Heart left ventricle (tissue), 16 donors: ENCODE results near the gene MAP3K5. TPM values are rescaled to one million over a fixed set of nuclear protein-coding genes. Genes with fewer than 3 reads are reported as not detected.

Experiments used
- ATAC-seq, 4 donors: fragments of 200-7000 bp; cut with Tn5 transposase; one replicate each; pipeline ENCODE4 v1.9.1; 2020 to 2022; ENCODE audit warnings: moderate library complexity in 4 of 4, mild to moderate bottlenecking in 3 of 4, moderate number of reproducible peaks in 1 of 4
- DNase-seq, 5 donors: peaks; one replicate each; pipeline ENCODE4 v3.0.0-alpha.2; 2020
- H3K27ac ChIP-seq, 12 donors: fragments of 200-600 bp; sonication (generic) in 4 of 12; one replicate each; pipeline versions ENCODE4 v1.5.0 to v1.8.0; 2016 to 2022; ENCODE audit warnings: mild to moderate bottlenecking in 2 of 12
- H3K27me3 ChIP-seq, 9 donors: fragments of 200-600 bp; sonication (generic) in 2 of 9; one replicate each; pipeline versions ENCODE4 v1.5.1 to v1.8.0; 2016 to 2022; ENCODE audit warnings: mild to moderate bottlenecking in 3 of 9
- H3K36me3 ChIP-seq, 9 donors: fragments of 200-600 bp; sonication (generic) in 2 of 9; one replicate each; pipeline versions ENCODE4 v1.5.0 to v1.8.0; 2018 to 2022; ENCODE audit warnings: mild to moderate bottlenecking in 2 of 9
- H3K4me1 ChIP-seq, 12 donors: fragments of 200-600 bp; sonication (generic) in 4 of 12; one replicate each; pipeline versions ENCODE4 v1.5.0 to v1.8.0; 2016 to 2022; ENCODE audit warnings: mild to moderate bottlenecking in 3 of 12
- H3K4me3 ChIP-seq, 12 donors: fragments of 200-600 bp; sonication (generic) in 4 of 12; one replicate each; pipeline versions ENCODE4 v1.5.0 to v1.8.0; 2017 to 2022; ENCODE audit warnings: mild to moderate bottlenecking in 9 of 12, moderate library complexity in 4 of 12
- H3K9me3 ChIP-seq, 12 donors: fragments of 200-600 bp; sonication (generic) in 4 of 12; one replicate each; pipeline versions ENCODE4 v1.5.0 to v1.8.0; 2016 to 2022; ENCODE audit warnings: mild to moderate bottlenecking in 1 of 12
- POLR2A ChIP-seq, 2 donors: fragments of 450-650 bp; IDR thresholded peaks; one replicate each; pipeline ENCODE4 v1.6.1; 2017; ENCODE audit warnings: antibody characterized with exemption in 2 of 2, mild to moderate bottlenecking in 2 of 2, moderate library complexity in 2 of 2
- WGBS, 4 donors: extraction: QIAGEN DNeasy Blood & Tissue Kit in 2 of 4; methylation state at CpG; one replicate each; pipeline versions ENCODE4 v1.1.5 to v1.1.7; 2013 to 2018; 5-methylcytosine and 5-hydroxymethylcytosine counted together
- intact Hi-C, 10 donors: fragments of 100-400 bp; cut with DNase I; formaldehyde crosslinking; loops; one replicate each; pipeline versions ENCODE4 v1.11.1 to v1.14.2; 2022
- polyA plus RNA-seq, 2 donors: library from polyadenylated mRNA; stranded (reverse); fragments of 200-250 nt; gene quantifications; one replicate each; pipeline ENCODE4 v1.2.3, GENCODE V29; 2013
- total RNA-seq, 9 donors: library from RNA; depleted of rRNA in 2 of 9; stranded (reverse); fragments of >200 nt in 2 of 9; fragmentation: NEBNext Ultra II Directional in 3 of 9; extraction: Animal tissue kit (Norgen Biotek cat#: 25700) in 3 of 9; gene quantifications; one replicate each; pipeline versions ENCODE4 v1.1.0 to v1.2.4, GENCODE V29; 2016 to 2023
- TF ChIP-seq, protein P1 (sequence below), 12 donors: fragments of 200-600 bp; sonication (generic) in 4 of 12; IDR thresholded peaks; one replicate each; pipeline versions ENCODE4 v1.5.0 to v1.8.0; 2018 to 2022; ENCODE audit warnings: antibody characterized with exemption in 12 of 12, mild to moderate bottlenecking in 5 of 12
- donor health status: ischemic (EF 13 %, LVEDD 7.1; RV severe dilation, severe dysfunction).
- donor health status: healthy with polysubstance abuse.
- donor health status: DM: no; HTN: yes; CAD: no.
- donor health status: DM: no; HTN: no; CAD: no.
- donor health status: ischemic (EF 25% LVEDD 6.9; RV normal size, moderate dysfunction).
- donor health status: ischemic (EF 25% LVEDD 5.7; RV mildly dilated, moderate dysfunction).
- donor health status: healthy.
- donor health status: DM: yes; HTN: yes; CAD: no.
- donor health status: ischemic (EF 35%, LVEDD 5.7; RV mildly dilated, moderate dysfunction).
- donor health status: nonischemic (EF 11% LVEDD 7.7; RV severe dilation, severe dysfunction).
- donor health status: DM: yes; HTN: yes; CAD: no.
- donor health status: PGD.
- donor health status: ischemic (EF 29% LVEDD 5.4; RV normal size, mild dysfunction).
- donor health status: nonischemic (EF 23%, LVEDD 6.1; RV moderate dilation, normal function).

MAP3K5 gene
- total and polyA plus RNA-seq, 11 donors = 7.1 to 34.1 (median 27.8) TPM

DNA sequence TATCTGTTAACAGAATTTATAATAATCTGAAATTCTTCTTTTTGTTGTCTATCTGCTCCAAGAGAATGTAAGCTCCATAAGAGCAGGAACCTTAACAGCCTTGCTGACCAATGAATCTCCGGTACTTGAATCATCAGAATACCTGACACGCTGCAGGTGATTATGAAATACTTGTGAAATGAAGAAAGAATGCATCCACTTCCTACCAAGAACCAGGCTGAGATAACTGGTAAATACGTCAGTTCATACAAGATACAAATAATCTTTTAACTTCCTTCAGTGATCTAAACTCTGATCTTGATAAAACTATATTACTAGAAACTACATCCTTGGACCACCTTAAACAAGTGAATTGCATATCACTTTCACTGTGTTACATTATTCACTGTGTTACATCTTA, 116.2 kb downstream of the MAP3K5 start:
- Histone ChIP-seq H3K27me3 (no peaks in the 10 kb centered on the region), H3K4me1 (no peaks in the 10 kb centered on the region), H3K4me3 (no peak overlapping the region), H3K27ac (no peak overlapping the region), H3K36me3 (peaks cover 0 to 8% (median 0%) of the 10 kb centered on the region in 9 donors), H3K9me3 (no peaks in the 10 kb centered on the region)
- 85 to 91% (median 88%) methylated on average over 3 of the region's 3 CpGs for WGBS, 4 donors
- no peak for TF ChIP-seq POLR2A (IDR thresholded peaks at IDR 0.05)
- TF ChIP-seq, protein P1, sequence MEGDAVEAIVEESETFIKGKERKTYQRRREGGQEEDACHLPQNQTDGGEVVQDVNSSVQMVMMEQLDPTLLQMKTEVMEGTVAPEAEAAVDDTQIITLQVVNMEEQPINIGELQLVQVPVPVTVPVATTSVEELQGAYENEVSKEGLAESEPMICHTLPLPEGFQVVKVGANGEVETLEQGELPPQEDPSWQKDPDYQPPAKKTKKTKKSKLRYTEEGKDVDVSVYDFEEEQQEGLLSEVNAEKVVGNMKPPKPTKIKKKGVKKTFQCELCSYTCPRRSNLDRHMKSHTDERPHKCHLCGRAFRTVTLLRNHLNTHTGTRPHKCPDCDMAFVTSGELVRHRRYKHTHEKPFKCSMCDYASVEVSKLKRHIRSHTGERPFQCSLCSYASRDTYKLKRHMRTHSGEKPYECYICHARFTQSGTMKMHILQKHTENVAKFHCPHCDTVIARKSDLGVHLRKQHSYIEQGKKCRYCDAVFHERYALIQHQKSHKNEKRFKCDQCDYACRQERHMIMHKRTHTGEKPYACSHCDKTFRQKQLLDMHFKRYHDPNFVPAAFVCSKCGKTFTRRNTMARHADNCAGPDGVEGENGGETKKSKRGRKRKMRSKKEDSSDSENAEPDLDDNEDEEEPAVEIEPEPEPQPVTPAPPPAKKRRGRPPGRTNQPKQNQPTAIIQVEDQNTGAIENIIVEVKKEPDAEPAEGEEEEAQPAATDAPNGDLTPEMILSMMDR (IDR thresholded peaks at IDR 0.05) = no peak
- ATAC-seq = no peak
- no peak for DNase-seq
- intact Hi-C loops = no loop called here

DNA sequence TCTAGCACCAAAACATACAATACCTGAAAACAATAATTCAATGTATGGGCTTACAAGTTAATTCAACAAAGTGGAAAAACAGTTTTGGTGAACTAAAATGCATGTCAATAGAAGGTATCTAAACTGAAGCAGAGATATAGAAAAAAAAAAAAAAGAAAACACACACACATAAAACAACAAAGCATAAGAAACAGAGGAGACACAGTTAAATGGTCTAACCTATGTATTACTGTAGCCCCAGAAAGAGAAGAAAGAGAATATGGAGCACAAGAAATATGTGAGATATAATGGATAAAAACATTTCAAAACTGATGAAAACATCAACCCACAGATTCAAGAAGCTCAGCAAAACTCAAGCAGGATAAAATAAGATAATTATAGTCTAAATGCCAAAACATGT, 118.7 kb downstream of the MAP3K5 start:
- Histone ChIP-seq H3K4me3 (no peak overlapping the region), H3K4me1 (peaks cover 0 to 10% (median 2%) of the 10 kb centered on the region in 12 donors), H3K36me3 (peaks cover 0 to 9% (median 0%) of the 10 kb centered on the region in 9 donors), H3K27ac (no peak overlapping the region), H3K27me3 (no peaks in the 10 kb centered on the region), H3K9me3 (no peaks in the 10 kb centered on the region)
- DNase-seq = no peak
- no peak for ATAC-seq
- TF ChIP-seq, protein P1 (IDR thresholded peaks at IDR 0.05) = no peak
- no peak for TF ChIP-seq POLR2A (IDR thresholded peaks at IDR 0.05)
- intact Hi-C loops = no loop called here

DNA sequence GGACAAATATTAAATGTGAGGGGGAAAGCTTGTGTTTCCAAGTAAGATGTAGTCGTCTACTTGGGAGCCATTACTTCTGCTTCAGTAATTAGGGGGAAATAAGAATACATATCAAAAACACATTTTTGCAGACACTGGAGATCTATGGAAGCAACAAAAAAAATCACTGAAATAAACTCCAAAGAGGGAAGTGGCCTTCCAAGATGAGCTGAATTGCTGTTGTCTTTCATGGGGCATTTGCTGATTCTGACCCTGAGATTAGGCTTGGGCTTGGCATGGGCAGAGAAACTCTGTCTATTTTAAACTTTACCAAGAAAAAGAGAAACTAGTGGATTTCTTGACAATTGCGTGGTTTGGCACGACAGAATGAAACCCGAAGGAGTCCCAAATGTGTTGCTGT, 120.1 kb downstream of the MAP3K5 start:
- ATAC-seq (no peak), DNase-seq (no peak)
- intact Hi-C loops = no loop called here
- H3K4me3 ChIP-seq = no peak overlapping the region
- H3K27ac ChIP-seq = no peak overlapping the region
- H3K9me3 ChIP-seq = no peaks in the 10 kb centered on the region
- TF ChIP-seq, protein P1 (IDR thresholded peaks at IDR 0.05) = no peak
- TF ChIP-seq POLR2A (IDR thresholded peaks at IDR 0.05) = no peak
- H3K4me1 ChIP-seq = peaks cover 0 to 11% (median 2%) of the 10 kb centered on the region in 12 donors
- WGBS, 4 donors = 90 to 95% (median 93%) methylated on average over 4 of the region's 4 CpGs
- H3K27me3 ChIP-seq = no peaks in the 10 kb centered on the region
- peaks cover 0 to 21% (median 10%) of the 10 kb centered on the region in 9 donors for H3K36me3 ChIP-seq

DNA sequence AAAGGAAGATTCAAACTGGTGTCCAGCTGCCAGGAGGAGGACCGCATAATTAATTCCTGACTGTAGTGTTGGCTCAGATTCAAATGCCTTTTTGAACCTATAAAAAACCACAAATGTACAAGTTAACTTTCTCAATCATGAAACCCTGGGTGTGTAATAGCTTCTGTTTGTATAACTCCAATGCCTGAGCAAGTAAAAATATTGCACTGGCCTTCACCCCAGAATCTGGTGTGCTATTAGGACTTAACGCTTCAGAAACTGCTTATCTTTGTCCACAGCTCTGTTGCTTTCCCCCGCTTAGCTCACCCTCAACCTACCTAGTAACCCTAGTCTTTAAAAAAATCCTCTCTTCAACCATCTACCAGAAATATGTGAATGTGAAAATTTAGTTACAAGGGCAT, 123.0 kb downstream of the MAP3K5 start:
- no peak for ATAC-seq
- peaks cover 0 to 29% (median 14%) of the 10 kb centered on the region in 9 donors for H3K36me3 ChIP-seq
- WGBS, 4 donors = 40 to 54% (median 47%) methylated on average over 3 of the region's 3 CpGs
- intact Hi-C loops = no loop called here
- no peak for DNase-seq
- H3K4me3 ChIP-seq = no peak overlapping the region
- H3K27ac ChIP-seq = no peak overlapping the region
- TF ChIP-seq, protein P1 (IDR thresholded peaks at IDR 0.05) = no peak
- no peak for TF ChIP-seq POLR2A (IDR thresholded peaks at IDR 0.05)
- H3K27me3 ChIP-seq = no peaks in the 10 kb centered on the region
- peaks cover 0 to 11% (median 2%) of the 10 kb centered on the region in 12 donors for H3K4me1 ChIP-seq
- H3K9me3 ChIP-seq = no peaks in the 10 kb centered on the region
